ENCODE results near the gene NCF4. TPM values are rescaled to one million over a fixed set of nuclear protein-coding genes. Genes with fewer than 3 reads are reported as not detected.

The NCF4 gene
- total and polyA plus RNA-seq, 9 of the 15 experiments (the other 6 are each of a cell fraction or from before 2014, with no cell fraction given), result 0.04 to 0.95 (median 0.33) TPM

DNA sequence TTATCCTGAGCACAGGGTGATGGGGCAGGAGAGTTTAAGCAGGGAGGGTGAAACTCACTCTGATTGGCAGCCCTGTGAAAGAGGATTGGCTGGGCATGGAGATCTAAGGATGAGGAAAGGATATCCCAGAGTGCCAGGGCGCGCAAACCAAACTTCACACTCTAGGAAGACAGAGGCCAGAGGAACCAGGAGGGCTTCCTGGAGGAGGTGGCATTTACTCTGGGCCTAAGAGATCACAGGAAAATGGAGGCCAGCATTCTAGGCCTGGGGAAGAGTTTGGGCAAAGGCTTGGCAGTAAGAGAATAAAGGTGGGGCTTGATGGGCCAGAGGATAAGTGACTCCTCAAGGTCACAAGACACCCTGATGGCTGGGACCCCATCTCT lies 377 bp upstream of the NCF4 start:
- WGBS (ENCODE audit: insufficient coverage, low coverage, missing lambda C conversion rate), result 67% methylated on average over 2 of the region's 2 CpGs
- intact Hi-C loops (cut with micrococcal nuclease), result no loop called here
- Histone ChIP-seq H3K4me2 (ENCODE audit: insufficient read depth, low read length) (no peak overlapping the region), H3K36me3 (ENCODE audit: control insufficient read depth, insufficient read depth, low read length) (no peaks in the 10 kb centered on the region), H3K79me2 (ENCODE audit: control insufficient read depth, insufficient read depth, low read length) (no peaks in the 10 kb centered on the region), H3K9ac (ENCODE audit: insufficient read depth in 1 of 2, low read depth in 2 of 2, low read length in 2 of 2) (no peak overlapping the region), H2AFZ (ENCODE audit: low read depth, low read length) (no peak overlapping the region), H3K4me3 (no peak overlapping the region), H3K4me1 (replicated peaks in 1 of 2; ENCODE audit: control insufficient read depth in 2 of 2, insufficient read depth in 2 of 2, low read length in 2 of 2) (peaks cover 0 to 19% of the 10 kb centered on the region in 2 experiments; a peak in 3 of 5 replicates), H4K20me1 (replicated peaks; ENCODE audit: control insufficient read depth, insufficient read depth, low read length) (no peaks in the 10 kb centered on the region; the same call in 1 of the 2 replicates), H3K9me1 (ENCODE audit: control insufficient read depth, insufficient read depth, low read length) (no peaks in the 10 kb centered on the region), H3K27ac (ENCODE audit: extremely low read depth, low read depth, low read length) (no peak overlapping the region), H3K27me3 (ENCODE audit: control insufficient read depth in 2 of 2, insufficient read depth in 2 of 2, low read length in 2 of 2) (peaks cover 0 to 6% of the 10 kb centered on the region in 2 experiments; a peak in 1 of 5 replicates), H3K9me3 (replicated peaks; ENCODE audit: control insufficient read depth, insufficient read depth, low read depth, low read length) (no peaks in the 10 kb centered on the region)
- no TSS peak for BruUV-seq (replicated peaks)
- TF ChIP-seq YY1 (IDR thresholded peaks at IDR 0.05; ENCODE audit: borderline replicate concordance in 1 of 3, control insufficient read depth in 1 of 3, extremely low read depth in 1 of 3, insufficient read depth in 3 of 3, insufficient read length in 1 of 3, insufficient replicate concordance in 2 of 3, low read depth in 1 of 3, low read length in 2 of 3), result no peak
- TF ChIP-seq ZNF143 (CRISPR knock-in tag; IDR thresholded peaks at IDR 0.05), result no peak
- TF ChIP-seq RBM25 (IDR thresholded peaks at IDR 0.05; ENCODE audit: low read depth, low read length, severe bottlenecking), result peak; percentile 39
- no peak for TF ChIP-seq CHCHD3 (CRISPR knock-in tag; IDR thresholded peaks at IDR 0.05)
- no peak for TF ChIP-seq PTBP1 (IDR thresholded peaks at IDR 0.05; ENCODE audit: low read depth, low read length)
- TF ChIP-seq ZFP36 (IDR thresholded peaks at IDR 0.05; ENCODE audit: low read depth, low read length, partially characterized antibody), result peak; percentile 92
- TF ChIP-seq PHB (CRISPR knock-in tag; IDR thresholded peaks at IDR 0.05), result no peak
- ATAC-seq, result no peak
- in situ Hi-C loops (cut with MboI), result loop anchor here (10.0 kb wide), 1 partner anchor 316 kb away; no protein-coding TSS in a partner anchor
- POLR2A ChIA-PET, result interaction anchor here (0.6 to 1.0 kb wide), 2 partner anchors 38 to 41 kb away, joined by 3 to 6 read pairs; no protein-coding TSS in a partner anchor
- CTCF ChIA-PET (ENCODE audit: low intra/inter-chr PET ratio), result no interaction called here
- no peak for DNase-seq (ENCODE audit: extremely low read depth in 1 of 4, low spot score in 3 of 4)
- FAIRE-seq, result no peak

Data from K562 (cell line).